ENCODE data around the gene TSPAN15. TPM values are rescaled to one million over a fixed set of nuclear protein-coding genes. Genes with fewer than 3 reads are reported as not detected.

The TSPAN15 gene
- total RNA-seq, 1 donor from 2014 or later = 11.8 TPM

GRCh38 chr10:69458430-69459100 is 7.3 kb downstream of the TSPAN15 start:
- intact Hi-C loops (cut with DNase I) = no loop called here
- ATAC-seq (no peak), DNase-seq (ENCODE audit: missing footprints) (no peak)

GRCh38 chr10:69459101-69459790 is 8.0 kb downstream of the TSPAN15 start:
- intact Hi-C loops (cut with DNase I) = no loop called here
- DNase-seq (ENCODE audit: missing footprints) (no peak), ATAC-seq (no peak)

- ATAC-seq (no peak), DNase-seq (ENCODE audit: missing footprints) (no peak)
- intact Hi-C loops (cut with DNase I) = loop anchor here (5.0 kb wide), 1 partner anchor 47 kb away; no protein-coding TSS in a partner anchor
Observed at GRCh38 chr10:69459893-69460575, 8.8 kb downstream of the TSPAN15 start.

DNA sequence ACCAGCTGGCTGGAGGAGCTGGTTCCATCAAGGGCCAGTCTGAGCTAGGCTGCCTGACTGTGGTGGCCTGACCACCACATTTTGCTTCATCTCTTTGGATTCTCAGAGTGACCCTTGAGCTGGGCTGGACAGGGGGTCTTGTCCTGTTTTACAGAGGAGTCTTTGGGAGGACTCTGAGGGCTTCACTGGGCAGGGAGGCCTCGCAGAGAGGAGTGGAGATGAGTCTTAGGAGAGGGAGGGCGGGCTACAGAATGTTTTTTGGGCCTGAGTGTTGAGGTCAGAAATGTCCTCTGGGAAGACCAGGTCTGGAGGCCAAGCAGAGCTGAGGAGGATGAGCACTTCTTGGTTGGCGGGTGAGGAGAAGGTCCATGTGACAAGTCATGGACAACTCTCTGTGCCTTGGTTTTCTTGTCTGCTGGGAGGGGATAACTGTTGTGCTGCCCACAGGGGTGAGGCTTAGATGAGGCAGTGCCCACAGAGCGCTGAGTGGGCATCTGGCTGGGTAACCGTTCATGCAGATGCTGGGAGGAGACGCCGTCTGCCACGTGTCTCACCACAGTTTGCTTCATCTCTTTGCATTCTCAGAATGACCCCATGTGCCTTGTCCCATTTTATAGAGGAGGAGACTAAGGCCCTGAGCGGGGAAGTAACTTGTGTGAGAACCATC is 9.4 kb downstream of the TSPAN15 start:
- DNase-seq (ENCODE audit: missing footprints) (no peak), ATAC-seq (no peak)
- intact Hi-C loops (cut with DNase I) = loop anchor here (5.0 kb wide), 1 partner anchor 47 kb away; no protein-coding TSS in a partner anchor

GRCh38 chr10:69461243-69462025 is 10.2 kb downstream of the TSPAN15 start:
- ATAC-seq (peak; percentile 49), DNase-seq (ENCODE audit: missing footprints) (no peak)
- intact Hi-C loops (cut with DNase I) = loop anchor here (5.0 kb wide), 1 partner anchor 46 kb away; no protein-coding TSS in a partner anchor

DNA sequence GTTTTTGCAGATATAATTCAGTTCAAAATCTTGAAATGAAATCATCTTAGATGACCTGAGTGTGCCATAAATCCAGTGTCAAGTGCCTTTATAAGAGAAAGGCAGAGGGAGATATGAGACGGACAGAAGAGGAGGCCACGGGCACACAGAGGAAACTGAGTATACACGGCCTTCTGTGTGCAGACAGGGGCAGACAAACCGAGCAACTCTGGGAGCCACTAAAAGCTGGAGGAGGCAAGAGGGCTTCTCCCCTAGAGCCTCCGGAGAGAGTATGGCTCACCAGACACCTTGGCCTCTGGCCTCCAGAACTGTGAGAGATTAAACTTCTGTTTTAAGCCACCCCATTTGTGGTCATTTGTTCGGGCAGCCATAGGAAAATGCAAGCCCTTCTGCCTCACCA is 12.6 kb downstream of the TSPAN15 start:
- no peak for ATAC-seq
- intact Hi-C loops (cut with DNase I) = loop anchor here (5.0 kb wide), 1 partner anchor 43 kb away; no protein-coding TSS in a partner anchor
- DNase-seq (ENCODE audit: missing footprints) = no peak

- no peak for DNase-seq (ENCODE audit: missing footprints)
- intact Hi-C loops (cut with DNase I) = loop anchor here (5.0 kb wide), 1 partner anchor 43 kb away; no protein-coding TSS in a partner anchor
- ATAC-seq = no peak
Observed at GRCh38 chr10:69464401-69464800, 13.1 kb downstream of the TSPAN15 start.

DNA sequence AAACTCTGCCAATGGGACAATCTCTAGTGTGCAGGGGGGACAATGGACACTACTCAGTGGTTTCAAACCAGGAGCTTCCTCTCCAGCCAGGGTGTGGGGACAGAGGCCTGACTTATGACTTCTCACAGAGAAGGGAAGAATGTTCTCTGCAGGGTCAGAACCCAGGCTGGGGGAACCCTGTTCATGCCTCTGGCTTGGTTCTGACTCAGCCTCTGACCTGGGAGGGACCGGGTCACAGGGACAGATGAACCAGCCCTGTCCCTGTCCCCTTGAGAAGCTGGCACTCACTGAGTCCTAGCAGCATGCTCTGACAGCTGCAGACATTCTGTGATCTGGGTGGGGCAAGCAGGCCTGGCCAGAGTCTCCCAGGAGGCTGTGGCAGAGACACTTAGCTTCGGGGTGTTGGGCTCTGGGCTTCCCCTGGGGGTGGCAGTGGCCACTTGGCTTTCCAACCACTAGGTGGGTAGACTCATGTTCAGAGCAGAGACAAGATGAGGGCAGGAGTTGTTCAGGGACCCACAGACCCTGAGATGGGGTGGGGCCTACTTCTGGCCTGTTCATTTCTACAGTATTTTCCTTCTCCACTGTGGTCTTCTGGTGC is 13.6 kb downstream of the TSPAN15 start:
- intact Hi-C loops (cut with DNase I) = loop anchor here (5.0 kb wide), 1 partner anchor 42 kb away; no protein-coding TSS in a partner anchor
- ATAC-seq (peak; percentile 51), DNase-seq (ENCODE audit: missing footprints) (no peak)

- intact Hi-C loops (cut with DNase I) = no loop called here
- ATAC-seq (no peak), DNase-seq (ENCODE audit: missing footprints) (no peak)
Observed at GRCh38 chr10:69465457-69466157, 14.3 kb downstream of the TSPAN15 start.

DNA sequence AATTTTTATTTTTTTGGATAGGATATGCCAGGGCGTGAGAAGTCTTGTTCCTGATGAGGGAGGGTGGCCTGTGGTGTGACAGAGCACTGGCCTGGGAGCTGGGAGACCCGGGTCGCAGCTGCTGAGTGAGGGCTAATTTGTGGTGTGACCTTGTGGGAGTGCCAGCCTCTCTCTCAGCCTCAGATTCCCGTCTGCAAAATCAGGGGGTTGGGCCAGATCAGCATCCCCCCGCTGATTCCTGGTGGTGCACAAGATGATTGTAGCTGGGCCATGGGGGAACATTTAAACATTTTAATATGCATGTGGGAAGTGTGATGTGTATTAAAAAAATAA is 14.9 kb downstream of the TSPAN15 start:
- DNase-seq (ENCODE audit: missing footprints) (no peak), ATAC-seq (no peak)
- intact Hi-C loops (cut with DNase I) = no loop called here

DNA sequence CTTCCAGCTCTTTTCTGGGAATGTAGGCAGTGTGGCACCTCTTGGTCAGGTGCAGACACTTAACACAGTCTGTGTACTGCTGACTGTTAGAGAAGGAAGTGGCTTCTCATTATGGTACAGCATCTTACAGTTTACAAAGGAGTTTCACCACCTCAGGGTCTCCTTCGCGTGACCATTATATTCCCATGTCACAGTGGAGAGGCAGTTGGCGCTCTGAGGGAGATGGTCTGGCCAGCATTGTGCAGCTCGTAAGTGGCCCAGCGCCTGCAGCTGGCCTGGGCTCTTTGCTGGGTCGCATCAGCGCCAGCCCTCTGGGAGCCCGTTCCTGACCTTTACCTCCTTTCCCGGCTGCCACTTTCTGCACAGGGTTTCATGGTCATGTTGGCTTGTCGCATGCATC is 15.4 kb downstream of the TSPAN15 start:
- intact Hi-C loops (cut with DNase I) = no loop called here
- no peak for ATAC-seq
- DNase-seq (ENCODE audit: missing footprints) = no peak

GRCh38 chr10:69467928-69468750 is 16.9 kb downstream of the TSPAN15 start:
- no peak for DNase-seq (ENCODE audit: missing footprints)

DNA sequence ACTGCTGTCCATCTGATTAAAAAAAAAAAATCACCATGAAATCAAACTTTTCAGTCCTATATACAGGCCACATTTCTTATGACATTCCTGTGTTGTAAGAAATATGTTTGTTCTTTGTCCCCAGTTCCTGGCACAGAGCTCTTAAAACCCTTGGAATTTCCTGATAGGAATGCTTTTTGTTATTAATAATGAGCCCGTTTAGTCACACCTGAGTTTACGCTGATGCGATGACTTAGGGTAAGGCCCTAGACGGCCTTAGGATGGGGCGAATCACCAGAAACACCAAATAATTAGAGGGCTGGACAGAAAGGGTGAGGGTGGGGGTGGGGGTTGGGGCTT is 17.5 kb downstream of the TSPAN15 start:
- intact Hi-C loops (cut with DNase I) = no loop called here
- no peak for ATAC-seq
- DNase-seq (ENCODE audit: missing footprints) = no peak

More at GRCh38 chr10:69467928-69468750, 16.9 kb downstream of the TSPAN15 start:
- intact Hi-C loops (cut with DNase I) = no loop called here
- no peak for ATAC-seq

DNA sequence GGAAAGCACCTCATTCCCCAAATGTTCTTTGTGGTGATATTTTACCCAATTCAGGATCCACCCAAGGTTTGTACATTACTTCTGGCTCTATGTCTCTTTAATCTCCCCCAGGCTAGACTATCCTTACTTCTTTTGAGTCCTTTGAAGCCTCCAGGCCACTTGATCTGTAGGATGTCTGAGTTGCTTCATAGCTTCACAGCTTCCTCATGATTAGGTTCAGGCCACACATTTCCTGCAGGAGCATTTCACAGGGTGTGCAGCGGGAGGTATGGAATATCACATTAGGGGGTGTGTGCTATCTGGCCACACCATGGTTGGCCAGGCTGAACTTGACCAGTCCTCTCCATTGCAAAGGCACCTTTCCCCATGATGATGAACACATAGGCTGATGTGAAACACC is 18.7 kb downstream of the TSPAN15 start:
- DNase-seq (ENCODE audit: missing footprints) = no peak
- ATAC-seq = no peak
- intact Hi-C loops (cut with DNase I) = no loop called here

- no peak for DNase-seq (ENCODE audit: missing footprints)
- intact Hi-C loops (cut with DNase I) = no loop called here
- ATAC-seq = no peak
Observed at GRCh38 chr10:69470463-69471384, 19.5 kb downstream of the TSPAN15 start.

- intact Hi-C loops (cut with DNase I) = no loop called here
- DNase-seq (ENCODE audit: missing footprints) (no peak), ATAC-seq (no peak)
Observed at GRCh38 chr10:69472142-69472541, 20.9 kb downstream of the TSPAN15 start.

All from Right ventricle myocardium inferior (tissue), 1 donor.